ENCODE results near the gene CACNG6.

The CACNG6 gene

GRCh38 chr19:54047616-54048015, 56.2 kb downstream of the CACNG6 start:
- no peak for DNase-seq (ENCODE audit: low spot score)

Data from cerebellar cortex (tissue), 1 donor.